Activated T-helper 2 cell treated with anti-CD3 and anti-CD28 coated beads, Interferon-gamma antibody, Interleukin-2, Interleukin-4, amounts not matched to agents 10 μg/mL and 5 μg/mL and 100 μg/mL, durations not matched to agents 14 hours and 24 hours and 36 hours (primary cell): ENCODE results near the gene NMD3. TPM values are rescaled to one million over a fixed set of nuclear protein-coding genes. Genes with fewer than 3 reads are reported as not detected.

Experiments used
- total RNA-seq: library from RNA; stranded (reverse); gene quantifications from 2 replicates; pipeline ENCODE4 v1.2.3, GENCODE V29; 2022

The NMD3 gene
- total RNA-seq, 1 donor from 2014 or later = 70.1 TPM

Other genes starting within 250 kb of the NMD3 start
- gene B3GALNT1, start 116.0 kb upstream of the NMD3 start, total RNA-seq = 0.32 and 0.53 TPM in 2 replicates
- gene SPTSSB, start 150.2 kb downstream of the NMD3 start, total RNA-seq = not detected in 2 replicates